ENCODE data around the gene LRRFIP1.

The LRRFIP1 gene

DNA sequence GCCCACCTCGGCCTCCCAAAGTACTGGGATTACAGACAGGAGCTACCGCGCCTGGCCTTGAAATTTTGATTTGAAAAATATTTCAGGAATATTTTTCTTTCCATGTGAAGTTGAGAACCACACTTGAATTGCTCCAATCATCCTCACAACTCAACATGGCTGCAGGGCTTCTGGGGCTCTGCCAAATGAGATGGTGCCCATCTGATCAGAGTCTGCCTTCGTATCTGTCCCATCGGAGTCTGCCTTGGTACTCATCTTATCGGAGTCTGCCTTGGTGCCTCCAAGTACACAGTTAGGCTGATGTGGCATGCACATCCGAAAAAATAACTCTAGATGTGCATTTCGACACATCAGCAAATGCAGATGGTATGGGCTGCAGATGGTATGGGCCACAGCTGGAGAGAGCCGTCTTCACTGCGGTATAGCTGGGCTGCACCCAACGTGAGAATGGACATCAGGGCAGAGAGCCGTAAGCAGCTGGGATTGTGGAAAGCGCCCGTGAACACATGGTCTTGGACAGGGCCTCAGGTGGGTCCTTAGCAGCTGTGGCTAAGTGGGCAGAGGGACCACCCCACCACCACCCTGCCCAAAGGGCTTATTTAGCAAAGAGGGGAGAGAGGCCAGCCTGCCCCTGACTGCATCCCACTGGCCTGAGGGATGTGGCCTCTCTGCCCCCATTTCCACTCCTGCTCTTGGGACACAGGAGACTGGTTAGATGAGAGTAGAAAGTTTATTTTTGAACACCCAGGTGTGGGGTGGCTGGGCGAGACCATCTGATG lies 119.1 kb downstream of the LRRFIP1 start:
- TF ChIP-seq CREB1 (IDR thresholded peaks at IDR 0.05; ENCODE audit: low read depth) (no peak), ZBTB7A (IDR thresholded peaks at IDR 0.05; ENCODE audit: low read depth) (no peak), CEBPB (IDR thresholded peaks at IDR 0.05) (no peak), TEAD4 (IDR thresholded peaks at IDR 0.05) (no peak), RAD21 (IDR thresholded peaks at IDR 0.05; ENCODE audit: low read depth) (no peak), FOXM1 (IDR thresholded peaks at IDR 0.05; ENCODE audit: borderline replicate concordance, low read depth) (no peak)
- TF ChIP-seq, protein P1, sequence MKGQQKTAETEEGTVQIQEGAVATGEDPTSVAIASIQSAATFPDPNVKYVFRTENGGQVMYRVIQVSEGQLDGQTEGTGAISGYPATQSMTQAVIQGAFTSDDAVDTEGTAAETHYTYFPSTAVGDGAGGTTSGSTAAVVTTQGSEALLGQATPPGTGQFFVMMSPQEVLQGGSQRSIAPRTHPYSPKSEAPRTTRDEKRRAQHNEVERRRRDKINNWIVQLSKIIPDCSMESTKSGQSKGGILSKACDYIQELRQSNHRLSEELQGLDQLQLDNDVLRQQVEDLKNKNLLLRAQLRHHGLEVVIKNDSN (IDR thresholded peaks at IDR 0.05), result no peak

DNA sequence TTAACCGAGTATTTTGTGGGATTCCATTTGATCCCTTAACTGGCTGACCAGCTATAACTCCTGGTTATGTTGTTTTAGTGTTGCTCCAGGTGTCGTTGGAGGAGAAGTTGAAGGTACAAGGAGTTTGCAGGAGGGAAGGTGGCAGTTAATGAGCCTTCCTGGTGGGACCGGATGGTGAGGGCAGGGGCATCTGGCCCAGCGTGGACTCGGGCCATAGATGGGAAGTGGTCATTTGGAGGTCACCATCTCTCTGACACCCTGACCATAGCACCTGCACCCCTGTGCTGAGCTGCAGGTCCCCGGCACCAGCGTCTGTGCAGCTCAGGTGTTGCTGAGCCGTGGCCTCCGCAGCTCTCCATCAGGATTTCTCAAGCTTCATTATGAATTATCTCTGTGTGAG lies 119.8 kb downstream of the LRRFIP1 start:
- TF ChIP-seq EGR1 (IDR thresholded peaks at IDR 0.05), result no peak
- TF ChIP-seq ZBTB7A (IDR thresholded peaks at IDR 0.05; ENCODE audit: low read depth), result no peak
- TF ChIP-seq, protein P2, sequence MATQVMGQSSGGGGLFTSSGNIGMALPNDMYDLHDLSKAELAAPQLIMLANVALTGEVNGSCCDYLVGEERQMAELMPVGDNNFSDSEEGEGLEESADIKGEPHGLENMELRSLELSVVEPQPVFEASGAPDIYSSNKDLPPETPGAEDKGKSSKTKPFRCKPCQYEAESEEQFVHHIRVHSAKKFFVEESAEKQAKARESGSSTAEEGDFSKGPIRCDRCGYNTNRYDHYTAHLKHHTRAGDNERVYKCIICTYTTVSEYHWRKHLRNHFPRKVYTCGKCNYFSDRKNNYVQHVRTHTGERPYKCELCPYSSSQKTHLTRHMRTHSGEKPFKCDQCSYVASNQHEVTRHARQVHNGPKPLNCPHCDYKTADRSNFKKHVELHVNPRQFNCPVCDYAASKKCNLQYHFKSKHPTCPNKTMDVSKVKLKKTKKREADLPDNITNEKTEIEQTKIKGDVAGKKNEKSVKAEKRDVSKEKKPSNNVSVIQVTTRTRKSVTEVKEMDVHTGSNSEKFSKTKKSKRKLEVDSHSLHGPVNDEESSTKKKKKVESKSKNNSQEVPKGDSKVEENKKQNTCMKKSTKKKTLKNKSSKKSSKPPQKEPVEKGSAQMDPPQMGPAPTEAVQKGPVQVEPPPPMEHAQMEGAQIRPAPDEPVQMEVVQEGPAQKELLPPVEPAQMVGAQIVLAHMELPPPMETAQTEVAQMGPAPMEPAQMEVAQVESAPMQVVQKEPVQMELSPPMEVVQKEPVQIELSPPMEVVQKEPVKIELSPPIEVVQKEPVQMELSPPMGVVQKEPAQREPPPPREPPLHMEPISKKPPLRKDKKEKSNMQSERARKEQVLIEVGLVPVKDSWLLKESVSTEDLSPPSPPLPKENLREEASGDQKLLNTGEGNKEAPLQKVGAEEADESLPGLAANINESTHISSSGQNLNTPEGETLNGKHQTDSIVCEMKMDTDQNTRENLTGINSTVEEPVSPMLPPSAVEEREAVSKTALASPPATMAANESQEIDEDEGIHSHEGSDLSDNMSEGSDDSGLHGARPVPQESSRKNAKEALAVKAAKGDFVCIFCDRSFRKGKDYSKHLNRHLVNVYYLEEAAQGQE (IDR thresholded peaks at IDR 0.05; ENCODE audit: low read depth), result no peak
- TF ChIP-seq, protein P1 (IDR thresholded peaks at IDR 0.05), result no peak
- TF ChIP-seq RAD21 (IDR thresholded peaks at IDR 0.05; ENCODE audit: low read depth), result no peak
- TF ChIP-seq YY1 (IDR thresholded peaks at IDR 0.05; ENCODE audit: low read depth), result no peak
- TF ChIP-seq TAF1 (IDR thresholded peaks at IDR 0.05; ENCODE audit: low read depth), result no peak
- TF ChIP-seq FOXM1 (IDR thresholded peaks at IDR 0.05; ENCODE audit: borderline replicate concordance, low read depth), result no peak
- no peak for TF ChIP-seq CEBPB (IDR thresholded peaks at IDR 0.05)
- TF ChIP-seq TEAD4 (IDR thresholded peaks at IDR 0.05), result no peak
- TF ChIP-seq NFIC (IDR thresholded peaks at IDR 0.05), result no peak
- TF ChIP-seq EP300 (IDR thresholded peaks at IDR 0.05; ENCODE audit: borderline replicate concordance), result no peak

DNA sequence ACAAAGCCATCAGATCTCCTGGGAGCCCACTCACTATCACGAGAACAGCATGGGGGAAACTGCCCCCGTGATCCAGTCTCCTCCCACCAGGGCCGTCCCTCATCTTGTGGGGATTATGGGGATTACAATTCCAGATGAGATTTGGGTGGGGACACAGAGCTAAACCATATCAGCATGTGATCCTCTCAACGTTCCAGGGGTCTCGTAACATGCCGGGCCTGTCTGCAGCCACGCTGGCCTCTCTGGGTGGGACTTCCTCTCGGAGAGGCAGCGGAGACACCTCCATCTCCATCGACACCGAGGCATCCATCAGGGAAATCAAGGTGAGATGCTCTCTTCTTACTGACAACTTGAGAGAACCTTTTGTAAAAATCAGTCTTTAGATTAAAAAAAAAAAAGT lies 121.6 kb downstream of the LRRFIP1 start:
- TF ChIP-seq TAF1 (IDR thresholded peaks at IDR 0.05; ENCODE audit: low read depth) (no peak), FOXM1 (IDR thresholded peaks at IDR 0.05; ENCODE audit: borderline replicate concordance, low read depth) (no peak), TEAD4 (IDR thresholded peaks at IDR 0.05) (no peak), TCF12 (IDR thresholded peaks at IDR 0.05; ENCODE audit: low read depth) (no peak), ZBTB7A (IDR thresholded peaks at IDR 0.05; ENCODE audit: low read depth) (no peak), YY1 (IDR thresholded peaks at IDR 0.05; ENCODE audit: low read depth) (no peak), EP300 (IDR thresholded peaks at IDR 0.05; ENCODE audit: borderline replicate concordance) (no peak), RAD21 (IDR thresholded peaks at IDR 0.05; ENCODE audit: low read depth) (no peak), NFIC (IDR thresholded peaks at IDR 0.05) (no peak), CEBPB (IDR thresholded peaks at IDR 0.05) (no peak)
- TF ChIP-seq, protein P2 (IDR thresholded peaks at IDR 0.05; ENCODE audit: low read depth), result no peak
- TF ChIP-seq, protein P1 (IDR thresholded peaks at IDR 0.05), result no peak

DNA sequence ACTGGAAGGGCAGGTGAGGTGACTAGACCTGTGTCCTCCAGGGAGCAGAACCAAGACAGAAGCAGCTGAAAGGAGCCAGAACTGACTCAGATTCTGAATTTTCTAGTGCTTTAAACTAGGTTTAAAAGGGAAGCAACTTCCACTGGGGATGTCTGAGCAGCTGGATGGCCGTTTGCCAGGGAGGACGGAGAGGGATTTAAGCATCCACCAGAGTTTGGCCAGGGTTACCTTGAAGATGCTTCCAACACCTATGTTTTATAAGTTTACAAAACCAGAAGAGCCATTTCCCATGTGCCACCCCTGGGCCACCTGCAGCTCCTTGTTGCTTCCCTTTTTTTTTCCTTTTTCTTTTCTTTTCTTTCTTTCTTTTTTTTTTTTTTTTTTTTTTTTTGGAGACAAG lies 122.6 kb downstream of the LRRFIP1 start:
- no peak for TF ChIP-seq NFIC (IDR thresholded peaks at IDR 0.05)
- no peak for TF ChIP-seq TCF12 (IDR thresholded peaks at IDR 0.05; ENCODE audit: low read depth)
- no peak for TF ChIP-seq TAF1 (IDR thresholded peaks at IDR 0.05; ENCODE audit: low read depth)
- no peak for TF ChIP-seq FOXM1 (IDR thresholded peaks at IDR 0.05; ENCODE audit: borderline replicate concordance, low read depth)
- TF ChIP-seq CEBPB (IDR thresholded peaks at IDR 0.05), result no peak
- no peak for TF ChIP-seq ZBTB7A (IDR thresholded peaks at IDR 0.05; ENCODE audit: low read depth)
- TF ChIP-seq EGR1 (IDR thresholded peaks at IDR 0.05), result no peak
- TF ChIP-seq, protein P2 (IDR thresholded peaks at IDR 0.05; ENCODE audit: low read depth), result no peak
- TF ChIP-seq TEAD4 (IDR thresholded peaks at IDR 0.05), result no peak
- TF ChIP-seq, protein P3, sequence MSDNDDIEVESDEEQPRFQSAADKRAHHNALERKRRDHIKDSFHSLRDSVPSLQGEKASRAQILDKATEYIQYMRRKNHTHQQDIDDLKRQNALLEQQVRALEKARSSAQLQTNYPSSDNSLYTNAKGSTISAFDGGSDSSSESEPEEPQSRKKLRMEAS (IDR thresholded peaks at IDR 0.05), result no peak
- TF ChIP-seq, protein P1 (IDR thresholded peaks at IDR 0.05), result no peak
- TF ChIP-seq YY1 (IDR thresholded peaks at IDR 0.05; ENCODE audit: low read depth), result no peak
- TF ChIP-seq EP300 (IDR thresholded peaks at IDR 0.05; ENCODE audit: borderline replicate concordance), result no peak
- no peak for TF ChIP-seq RAD21 (IDR thresholded peaks at IDR 0.05; ENCODE audit: low read depth)
- TF ChIP-seq CREB1 (IDR thresholded peaks at IDR 0.05; ENCODE audit: low read depth), result no peak
